ENCODE data around the gene SKAP2.

- TF ChIP-seq EZH2 (IDR thresholded peaks at IDR 0.05; ENCODE audit: borderline replicate concordance, insufficient read depth, low read length, poor library complexity, severe bottlenecking) (no peak), CTCF (IDR thresholded peaks at IDR 0.05; ENCODE audit: poor library complexity, severe bottlenecking) (no peak), REST (IDR thresholded peaks at IDR 0.05; ENCODE audit: borderline replicate concordance) (no peak), MXI1 (conservative IDR thresholded peaks at IDR 0.05; ENCODE audit: poor library complexity, severe bottlenecking) (no peak), TAF1 (IDR thresholded peaks at IDR 0.05; ENCODE audit: low read depth) (no peak)
Measured at GRCh38 chr7:26723129-26723528, 141.3 kb downstream of the SKAP2 start.
